H7 (cell line): ENCODE results near the gene CSF1R. TPM values are rescaled to one million over a fixed set of nuclear protein-coding genes. Genes with fewer than 3 reads are reported as not detected.
"Not testable (repeated sequence)": the region's sequence is repeated elsewhere in the genome, so short reads cannot be mapped to it uniquely, and the experiment has no call there.

Experiments
- DNase-seq: peaks from one replicate; pipeline ENCODE4 v3.0.0; 2012
- H3K27me3 ChIP-seq: 2 replicates; pipeline ENCODE4 v1.6.0; 2011; ENCODE audit warnings: mild to moderate bottlenecking, low read length; ENCODE audit not compliant: control insufficient read depth, insufficient read depth
- H3K36me3 ChIP-seq: replicated peaks from 2 replicates; pipeline ENCODE4 v1.5.1; 2011; ENCODE audit warnings: low read length; ENCODE audit not compliant: control insufficient read depth, insufficient read depth
- H3K4me3 ChIP-seq: 2 replicates; pipeline ENCODE4 v1.5.1; 2011; ENCODE audit warnings: low read depth, mild to moderate bottlenecking, control low read depth, low read length, moderate library complexity; ENCODE audit not compliant: insufficient read depth
- total RNA-seq: library from RNA; depleted of rRNA; stranded (reverse); fragments of >200 nt; shearing (Covaris generic); gene quantifications from 2 replicates; pipeline ENCODE4 v1.2.3, GENCODE V29; 2014

Gene CSF1R
- total RNA-seq, 1 experiment from 2014 or later = not detected

GRCh38 chr5:150033334-150033733, 53.0 kb downstream of the CSF1R start:
- Histone ChIP-seq H3K36me3 (peaks cover 43% of the 10 kb centered on the region), H3K4me3 (no peak overlapping the region), H3K27me3 (no peaks in the 10 kb centered on the region)
- DNase-seq = no peak

DNA sequence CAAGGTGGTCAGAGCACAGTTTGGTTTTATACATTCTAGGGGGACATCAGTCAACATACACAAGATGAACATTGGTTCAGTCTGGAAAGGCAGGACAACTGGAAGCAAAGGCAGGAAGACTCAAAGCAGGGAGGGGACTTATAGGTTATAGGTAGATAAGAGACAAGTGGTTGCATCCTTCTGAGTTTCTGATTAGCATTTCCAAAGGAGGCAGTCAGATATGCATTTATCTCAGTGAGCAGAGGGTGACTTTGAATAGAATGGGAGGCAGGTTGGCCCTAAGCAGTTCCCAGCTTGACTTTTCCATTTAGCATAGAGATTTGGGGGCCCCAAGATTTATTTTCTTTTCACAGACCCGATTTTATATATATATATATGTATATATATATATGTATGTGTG, 58.3 kb downstream of the CSF1R start:
- H3K4me3 ChIP-seq, DNase-seq, H3K27me3 ChIP-seq: not testable (repeated sequence)
- peaks cover 38% of the 10 kb centered on the region for H3K36me3 ChIP-seq

DNA sequence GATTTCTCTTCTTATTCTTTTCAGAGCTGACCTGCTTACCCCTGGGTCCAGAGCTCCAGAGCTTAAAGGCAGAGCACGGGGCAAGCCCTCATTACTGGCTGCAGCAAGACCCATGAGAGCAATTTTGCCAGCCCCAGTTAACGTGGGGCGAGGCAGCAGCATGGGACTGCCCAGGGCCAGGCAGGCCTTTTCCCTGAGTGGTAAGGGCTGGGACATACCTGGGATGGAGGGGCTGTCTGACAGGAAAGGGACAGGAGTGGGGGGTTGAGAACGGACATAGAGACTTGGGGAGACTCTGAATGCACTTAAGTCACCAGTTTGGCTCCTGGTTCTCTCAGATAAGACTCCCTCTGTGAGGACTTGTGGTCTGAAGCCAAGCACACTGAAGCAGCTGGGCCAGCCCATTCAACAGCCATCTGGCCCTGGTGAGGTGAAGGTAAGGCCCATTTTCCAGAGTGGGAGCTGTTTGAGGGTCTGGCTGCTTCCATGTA, 59.6 kb downstream of the CSF1R start:
- Histone ChIP-seq H3K4me3 (no peak overlapping the region), H3K27me3 (no peaks in the 10 kb centered on the region), H3K36me3 (peaks cover 28% of the 10 kb centered on the region)
- no peak for DNase-seq

GRCh38 chr5:150024346-150024984, 61.9 kb downstream of the CSF1R start:
- H3K27me3 ChIP-seq = no peaks in the 10 kb centered on the region
- H3K4me3 ChIP-seq = no peak overlapping the region
- peaks cover 25% of the 10 kb centered on the region for H3K36me3 ChIP-seq
- DNase-seq = no peak

DNA sequence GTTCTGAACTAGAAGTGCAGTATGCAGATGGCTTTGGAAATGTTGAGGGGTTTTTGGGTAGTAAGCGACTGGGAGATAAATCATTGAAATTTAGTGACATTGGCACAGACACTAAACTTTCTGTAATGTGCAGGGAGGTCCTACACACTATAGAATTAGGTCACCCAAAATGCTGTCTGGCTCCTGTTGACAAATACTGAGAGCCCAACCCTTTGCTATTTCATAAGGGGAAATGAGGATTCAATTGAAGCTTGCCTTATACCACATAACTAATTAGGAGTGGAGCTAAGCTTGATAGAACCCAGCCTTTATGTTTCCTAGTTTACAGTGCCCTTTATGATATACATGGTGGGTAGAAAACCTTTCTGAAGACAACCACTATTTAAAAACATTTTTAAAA, 63.2 kb downstream of the CSF1R start:
- H3K36me3 ChIP-seq = peaks cover 25% of the 10 kb centered on the region

GRCh38 chr5:150022681-150023080, 63.7 kb downstream of the CSF1R start:
- H3K36me3 ChIP-seq = peaks cover 27% of the 10 kb centered on the region
- H3K27me3 ChIP-seq = no peaks in the 10 kb centered on the region
- no peak for DNase-seq
- no peak overlapping the region for H3K4me3 ChIP-seq

More for the DNA sequence above, 63.2 kb downstream of the CSF1R start:
- Histone ChIP-seq H3K4me3 (no peak overlapping the region), H3K27me3 (no peaks in the 10 kb centered on the region)
- DNase-seq = no peak

DNA sequence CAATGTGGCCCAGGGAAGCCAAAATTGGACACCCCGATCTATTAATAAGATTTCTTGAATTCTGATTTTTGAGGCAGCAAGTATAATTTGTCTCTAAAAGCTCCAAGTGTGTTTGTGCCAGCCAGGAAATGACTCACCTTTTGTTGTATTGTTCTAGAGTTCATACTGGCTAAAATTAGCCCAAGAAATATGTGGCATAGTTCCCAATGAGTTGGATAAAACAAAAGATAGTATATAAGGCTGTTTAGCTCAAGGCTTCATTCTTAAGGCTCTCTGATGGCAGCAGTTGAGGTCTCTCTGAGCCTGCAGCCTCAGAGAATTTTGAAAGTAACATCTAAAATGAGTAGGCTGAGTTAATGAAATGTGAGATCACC, 64.2 kb downstream of the CSF1R start:
- Histone ChIP-seq H3K4me3 (no peak overlapping the region), H3K27me3 (no peaks in the 10 kb centered on the region), H3K36me3 (peaks cover 26% of the 10 kb centered on the region)
- DNase-seq = no peak

DNA sequence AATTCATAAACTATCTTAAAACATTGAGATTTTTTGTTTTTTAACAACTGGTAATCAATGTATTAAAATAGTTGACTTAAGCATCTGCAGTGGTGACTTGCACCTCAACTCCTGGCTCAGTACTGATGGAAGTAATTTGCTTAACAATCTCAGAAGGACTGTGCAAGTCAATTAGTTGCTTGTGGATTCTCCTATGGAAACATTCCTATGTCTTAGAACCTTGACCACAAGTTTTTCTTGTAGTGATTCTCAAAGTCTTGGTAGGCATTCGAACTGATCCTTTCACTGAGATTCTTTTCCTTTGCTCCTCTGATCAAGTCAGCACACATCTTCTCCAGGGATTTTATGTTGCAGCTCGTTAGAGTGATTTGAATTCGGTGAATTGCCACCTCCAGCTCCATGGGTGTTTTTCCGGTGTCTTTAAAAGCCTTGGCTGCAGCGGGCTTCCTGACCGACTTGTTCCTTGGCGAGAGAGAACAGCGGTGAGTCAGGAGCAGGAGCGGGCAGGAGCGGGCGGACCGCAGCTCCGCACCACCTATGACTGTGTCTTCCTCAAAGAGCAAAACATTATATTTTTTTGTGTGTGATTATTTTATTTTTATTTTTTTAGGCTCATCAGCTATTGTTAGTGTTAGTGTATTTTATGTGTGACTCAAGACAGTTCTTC, 64.7 kb downstream of the CSF1R start:
- peaks cover 22% of the 10 kb centered on the region for H3K36me3 ChIP-seq
- no peaks in the 10 kb centered on the region for H3K27me3 ChIP-seq
- no peak for DNase-seq
- H3K4me3 ChIP-seq = no peak overlapping the region

GRCh38 chr5:150020249-150020648, 66.1 kb downstream of the CSF1R start:
- H3K36me3 ChIP-seq = peaks cover 22% of the 10 kb centered on the region

GRCh38 chr5:150017226-150018005, 68.9 kb downstream of the CSF1R start:
- H3K36me3 ChIP-seq = peaks cover 28% of the 10 kb centered on the region
- no peak overlapping the region for H3K4me3 ChIP-seq
- H3K27me3 ChIP-seq = no peaks in the 10 kb centered on the region
- DNase-seq = no peak

More at GRCh38 chr5:150020249-150020648, 66.1 kb downstream of the CSF1R start:
- Histone ChIP-seq H3K4me3 (no peak overlapping the region), H3K27me3 (no peaks in the 10 kb centered on the region)
- DNase-seq = no peak

DNA sequence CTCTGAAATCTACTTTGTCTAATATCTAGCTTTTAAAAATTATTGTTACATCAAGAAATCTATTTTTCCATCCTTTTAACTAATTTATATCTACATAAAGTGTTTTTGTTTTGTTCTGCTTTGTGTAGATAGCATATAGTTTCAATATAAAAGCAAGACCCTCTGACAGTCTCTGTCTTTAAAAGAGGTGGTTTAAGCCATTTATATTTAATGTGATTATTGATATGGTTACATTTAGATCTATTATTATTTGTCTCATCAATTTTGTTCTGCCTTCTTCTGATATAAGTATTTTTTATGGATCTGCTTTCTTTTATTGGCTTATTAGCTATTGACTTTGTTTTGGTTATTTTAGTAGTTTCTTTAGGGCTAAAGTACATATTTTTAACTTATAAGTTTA, 69.8 kb downstream of the CSF1R start:
- no peaks in the 10 kb centered on the region for H3K27me3 ChIP-seq
- peaks cover 30% of the 10 kb centered on the region for H3K36me3 ChIP-seq
- H3K4me3 ChIP-seq = no peak overlapping the region
- DNase-seq = no peak

DNA sequence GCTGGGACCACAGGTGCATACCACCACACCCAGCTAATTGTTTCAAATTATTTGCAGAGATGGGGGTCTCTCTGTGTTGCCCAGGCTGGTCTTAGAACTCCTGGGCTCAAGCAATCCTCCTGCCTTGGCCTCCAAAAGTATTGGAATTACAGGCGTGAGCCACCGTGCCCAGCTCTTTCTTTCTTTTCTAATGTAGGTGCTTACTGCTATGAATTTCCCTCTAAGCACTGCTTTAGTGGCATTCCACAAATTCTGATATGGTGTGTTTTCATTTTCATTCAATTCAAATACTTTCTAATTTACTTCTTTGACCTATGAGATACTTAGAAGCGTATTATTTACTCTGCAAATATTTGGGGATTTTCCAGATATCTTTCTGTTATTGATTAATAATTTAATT, 70.9 kb downstream of the CSF1R start:
- H3K4me3 ChIP-seq = no peak overlapping the region
- peaks cover 40% of the 10 kb centered on the region for H3K36me3 ChIP-seq
- no peak for DNase-seq
- H3K27me3 ChIP-seq = no peaks in the 10 kb centered on the region

DNA sequence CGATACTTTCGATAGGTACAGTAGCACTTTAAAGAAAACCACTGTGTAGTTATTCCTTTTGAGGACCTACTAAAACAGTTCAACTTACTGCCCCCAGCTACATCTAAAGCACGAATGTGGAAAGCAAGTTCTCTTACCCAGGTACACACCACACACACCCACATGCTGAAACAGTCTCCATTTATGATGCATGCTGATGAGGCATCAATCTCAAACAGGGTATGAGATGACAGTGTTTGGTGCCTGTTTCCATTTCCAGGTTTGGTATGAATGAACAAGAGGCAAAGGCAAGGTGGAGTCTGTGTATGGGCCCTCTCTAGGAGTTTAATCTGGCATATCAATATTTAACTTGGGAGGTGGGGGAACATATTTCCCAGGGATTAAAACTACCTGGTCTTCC, 71.9 kb downstream of the CSF1R start:
- H3K27me3 ChIP-seq = no peaks in the 10 kb centered on the region
- DNase-seq = no peak
- peaks cover 38% of the 10 kb centered on the region for H3K36me3 ChIP-seq
- no peak overlapping the region for H3K4me3 ChIP-seq

GRCh38 chr5:150013931-150014330, 72.4 kb downstream of the CSF1R start:
- Histone ChIP-seq H3K27me3 (no peaks in the 10 kb centered on the region), H3K4me3 (no peak overlapping the region), H3K36me3 (peaks cover 38% of the 10 kb centered on the region)
- no peak for DNase-seq
